ENCODE measurements around the gene DIS3L2.

GRCh38 chr2:232097260-232097659, 135.7 kb downstream of the DIS3L2 start:
- no peak for TF ChIP-seq CTCF (conservative IDR thresholded peaks at IDR 0.05; ENCODE audit: low read length)
- TF ChIP-seq EZH2phosphoT487 (IDR thresholded peaks at IDR 0.05; ENCODE audit: borderline replicate concordance): no peak
